PC-3 (cell line): ENCODE measurements around the gene ZNF3. TPM values are rescaled to one million over a fixed set of nuclear protein-coding genes. Genes with fewer than 3 reads are reported as not detected.

ENCODE experiments used
- ATAC-seq: fragments of 200-7000 bp; cut with Tn5 transposase; 2 replicates; pipeline ENCODE4 v1.9.1; 2020; ENCODE audit warnings: mild to moderate bottlenecking, moderate library complexity
- BruUV-seq: library from RNA; stranded (reverse); fragments of 400-500 nt; replicated peaks from 2 replicates; lab custom pipeline; 2021; lab: Mats Ljungman, UMichigan
- CTCF ChIA-PET: fragments of 300-600 bp; sonication (Branson Sonifier 250); formaldehyde crosslinking; loops from one replicate; lab custom pipeline; 2022; ENCODE audit warnings: antibody characterized with exemption; lab: Charles Lee
- POLR2A ChIA-PET: fragments of 300-600 bp; sonication (Branson Sonifier 250); formaldehyde crosslinking; loops from one replicate; lab custom pipeline; 2022; ENCODE audit warnings: antibody characterized with exemption; ENCODE audit not compliant: unreplicated experiment; lab: Charles Lee
- DNase-seq: peaks from one replicate; pipeline ENCODE4 v3.0.0-alpha.2; 2015
- H2AFZ ChIP-seq: fragments of 300-600 bp; sonication (generic); 2 replicates; pipeline ENCODE4 v1.6.0; 2016; ENCODE audit warnings: antibody characterized with exemption, low read length
- H3F3A ChIP-seq: fragments of 300-600 bp; sonication (generic); one replicate; pipeline ENCODE4 v1.6.0; 2017; ENCODE audit warnings: antibody characterized with exemption, low read length, control low read depth, mild to moderate bottlenecking; ENCODE audit not compliant: unreplicated experiment
- H3K27ac ChIP-seq: fragments of 300-600 bp; sonication (generic); 2 replicates; pipeline ENCODE4 v1.5.1; 2016; ENCODE audit warnings: mild to moderate bottlenecking, low read length
- H3K27me3 ChIP-seq: fragments of 300-600 bp; sonication (generic); 2 replicates; pipeline ENCODE4 v1.6.1; 2016; ENCODE audit warnings: low read length, mixed read lengths
- H3K36me3 ChIP-seq: fragments of 300-600 bp; sonication (generic); 2 replicates; pipeline ENCODE4 v1.6.1; 2016; ENCODE audit warnings: low read depth, mixed run types, low read length, mixed read lengths
- H3K4me1 ChIP-seq: fragments of 300-600 bp; sonication (generic); 2 replicates; pipeline ENCODE4 v1.5.1; 2016; ENCODE audit warnings: low read length; ENCODE audit not compliant: insufficient read depth
- H3K4me2 ChIP-seq: fragments of 300-600 bp; sonication (generic); 2 replicates; pipeline ENCODE4 v1.6.0; 2016; ENCODE audit warnings: low read length
- H3K4me3 ChIP-seq: fragments of 300-600 bp; sonication (generic); 2 replicates; pipeline ENCODE4 v1.5.1; 2016; ENCODE audit warnings: mild to moderate bottlenecking, low read length, mixed read lengths
- H3K79me2 ChIP-seq: fragments of 300-600 bp; sonication (generic); 2 replicates; pipeline ENCODE4 v1.6.1; 2017; ENCODE audit warnings: low read length, mixed read lengths
- H3K9ac ChIP-seq: fragments of 300-600 bp; sonication (generic); 2 replicates; pipeline ENCODE4 v1.6.0; 2016; ENCODE audit warnings: mild to moderate bottlenecking, low read length
- H3K9me2 ChIP-seq: fragments of 300-600 bp; sonication (generic); replicated peaks from 2 replicates; pipeline ENCODE4 v1.6.1; 2016; ENCODE audit warnings: mixed run types, low read length, mixed read lengths
- H3K9me3 ChIP-seq: fragments of 300-600 bp; sonication (generic); 2 replicates; pipeline ENCODE4 v1.6.1; 2016; ENCODE audit warnings: low read length, mixed read lengths
- H4K20me1 ChIP-seq: fragments of 300-600 bp; sonication (generic); 2 replicates; pipeline ENCODE4 v1.6.1; 2016; ENCODE audit warnings: low read length, mixed read lengths
- EZH2 ChIP-seq: fragments of 300-600 bp; sonication (generic); IDR thresholded peaks from one replicate; pipeline ENCODE4 v1.6.1; 2017; ENCODE audit warnings: antibody characterized with exemption, mild to moderate bottlenecking, low read length; ENCODE audit not compliant: unreplicated experiment
- EZH2phosphoT487 ChIP-seq: fragments of 300-600 bp; sonication (generic); IDR thresholded peaks from 2 replicates; pipeline ENCODE4 v1.6.1; 2018; ENCODE audit warnings: mild to moderate bottlenecking, antibody characterized with exemption, low read length, borderline replicate concordance
- intact Hi-C: fragments of 100-400 bp; cut with micrococcal nuclease; formaldehyde crosslinking; loops from 2 replicates; pipeline ENCODE4 v1.9.0; 2023
- total RNA-seq: library from RNA; depleted of rRNA; stranded (reverse); fragments of >200 nt; gene quantifications from 2 replicates; pipeline ENCODE4 v1.2.3, GENCODE V29; 2014
- TF ChIP-seq, protein P1 (sequence below): fragments of 300-600 bp; sonication (generic); conservative IDR thresholded peaks from 2 replicates; pipeline ENCODE4 v1.5.1; 2017; ENCODE audit warnings: antibody characterized with exemption, low read depth, mild to moderate bottlenecking, low read length

ZNF3 gene
- total RNA-seq, 1 experiment from 2014 or later: 16.5 TPM

DNA sequence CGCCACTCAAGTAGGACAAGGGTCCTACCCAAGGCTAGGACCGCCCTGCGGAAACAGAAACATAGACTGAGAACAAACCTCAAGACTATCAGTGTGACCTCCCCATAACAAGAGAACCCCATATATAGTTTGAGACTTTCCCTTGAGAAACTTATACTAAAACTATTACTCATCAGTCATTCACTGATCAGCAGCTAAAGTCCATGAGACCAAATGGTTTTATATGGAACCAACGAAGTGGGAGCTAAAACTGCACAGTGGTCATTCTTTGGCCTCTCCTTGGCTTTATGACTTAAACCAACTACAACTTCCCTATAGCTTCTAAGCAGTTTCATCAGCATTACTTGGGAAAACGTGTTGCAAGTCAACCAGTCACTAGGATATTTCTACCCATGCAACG lies 45.6 kb downstream of the ZNF3 start:
- H3K27me3 ChIP-seq: no peaks in the 10 kb centered on the region
- intact Hi-C loops: no loop called here
- no peak overlapping the region for H3K4me2 ChIP-seq
- ChIA-PET POLR2A (no interaction called here), CTCF (no interaction called here)
- BruUV-seq: TSS peak; percentile 1
- no peak overlapping the region for H3K27ac ChIP-seq
- ATAC-seq (no peak), DNase-seq (no peak)
- no peaks in the 10 kb centered on the region for H3K79me2 ChIP-seq
- no peaks in the 10 kb centered on the region for H4K20me1 ChIP-seq
- H3K36me3 ChIP-seq: peaks cover 11% of the 10 kb centered on the region; the same call in 1 of the 2 replicates
- H3K9me2 ChIP-seq: no peaks in the 10 kb centered on the region
- H3F3A ChIP-seq: no peaks in the 10 kb centered on the region
- no peak overlapping the region for H3K9ac ChIP-seq
- TF ChIP-seq, protein P1, sequence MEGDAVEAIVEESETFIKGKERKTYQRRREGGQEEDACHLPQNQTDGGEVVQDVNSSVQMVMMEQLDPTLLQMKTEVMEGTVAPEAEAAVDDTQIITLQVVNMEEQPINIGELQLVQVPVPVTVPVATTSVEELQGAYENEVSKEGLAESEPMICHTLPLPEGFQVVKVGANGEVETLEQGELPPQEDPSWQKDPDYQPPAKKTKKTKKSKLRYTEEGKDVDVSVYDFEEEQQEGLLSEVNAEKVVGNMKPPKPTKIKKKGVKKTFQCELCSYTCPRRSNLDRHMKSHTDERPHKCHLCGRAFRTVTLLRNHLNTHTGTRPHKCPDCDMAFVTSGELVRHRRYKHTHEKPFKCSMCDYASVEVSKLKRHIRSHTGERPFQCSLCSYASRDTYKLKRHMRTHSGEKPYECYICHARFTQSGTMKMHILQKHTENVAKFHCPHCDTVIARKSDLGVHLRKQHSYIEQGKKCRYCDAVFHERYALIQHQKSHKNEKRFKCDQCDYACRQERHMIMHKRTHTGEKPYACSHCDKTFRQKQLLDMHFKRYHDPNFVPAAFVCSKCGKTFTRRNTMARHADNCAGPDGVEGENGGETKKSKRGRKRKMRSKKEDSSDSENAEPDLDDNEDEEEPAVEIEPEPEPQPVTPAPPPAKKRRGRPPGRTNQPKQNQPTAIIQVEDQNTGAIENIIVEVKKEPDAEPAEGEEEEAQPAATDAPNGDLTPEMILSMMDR: no peak
- TF ChIP-seq EZH2phosphoT487 (no peak), EZH2 (no peak)
- H3K4me1 ChIP-seq: no peaks in the 10 kb centered on the region
- H3K9me3 ChIP-seq: no peaks in the 10 kb centered on the region
- H2AFZ ChIP-seq: no peak overlapping the region
- H3K4me3 ChIP-seq: no peak overlapping the region

DNA sequence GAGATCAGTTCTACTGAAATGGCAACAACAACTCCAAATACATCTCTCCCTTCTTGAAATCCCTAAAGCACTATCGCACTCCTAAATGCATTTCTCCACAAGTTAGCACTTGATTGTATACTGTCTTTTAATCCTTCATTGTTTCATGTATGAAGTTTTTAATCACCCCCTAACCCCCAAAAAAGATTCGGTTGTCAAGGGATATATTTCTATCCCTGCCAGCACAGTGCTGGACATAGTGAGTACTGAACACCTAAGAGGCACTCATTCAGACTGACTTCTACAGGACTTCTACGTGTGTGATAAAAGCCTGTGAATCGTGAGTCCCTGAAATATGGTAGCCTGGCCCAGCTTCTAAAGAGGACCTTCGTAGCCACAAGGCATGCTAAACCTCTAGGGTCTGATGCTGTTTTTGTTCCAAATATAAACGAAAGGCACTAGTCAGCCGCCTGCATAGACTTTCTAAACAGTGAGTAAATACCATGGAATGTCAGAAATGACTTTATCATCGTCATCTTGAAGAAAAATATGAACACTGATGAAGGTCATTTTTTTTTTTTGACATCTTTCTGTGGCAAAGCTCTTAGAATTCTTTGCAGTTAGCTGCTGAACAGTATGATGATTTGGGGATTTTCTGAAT lies 46.5 kb downstream of the ZNF3 start:
- Histone ChIP-seq H3K4me3 (no peak overlapping the region), H3K27me3 (no peaks in the 10 kb centered on the region), H3K9me2 (no peaks in the 10 kb centered on the region), H3K79me2 (no peaks in the 10 kb centered on the region), H3F3A (no peaks in the 10 kb centered on the region), H2AFZ (no peak overlapping the region), H3K4me2 (no peak overlapping the region), H3K27ac (no peak overlapping the region), H3K9ac (no peak overlapping the region), H4K20me1 (no peaks in the 10 kb centered on the region), H3K4me1 (no peaks in the 10 kb centered on the region), H3K9me3 (no peaks in the 10 kb centered on the region), H3K36me3 (peaks cover 16% of the 10 kb centered on the region; the same call in 1 of the 2 replicates)
- ChIA-PET POLR2A (no interaction called here), CTCF (no interaction called here)
- BruUV-seq: no TSS peak
- DNase-seq (no peak), ATAC-seq (peak; percentile 55)
- intact Hi-C loops: no loop called here
- TF ChIP-seq EZH2phosphoT487 (no peak), EZH2 (no peak)
- TF ChIP-seq, protein P1: no peak

DNA sequence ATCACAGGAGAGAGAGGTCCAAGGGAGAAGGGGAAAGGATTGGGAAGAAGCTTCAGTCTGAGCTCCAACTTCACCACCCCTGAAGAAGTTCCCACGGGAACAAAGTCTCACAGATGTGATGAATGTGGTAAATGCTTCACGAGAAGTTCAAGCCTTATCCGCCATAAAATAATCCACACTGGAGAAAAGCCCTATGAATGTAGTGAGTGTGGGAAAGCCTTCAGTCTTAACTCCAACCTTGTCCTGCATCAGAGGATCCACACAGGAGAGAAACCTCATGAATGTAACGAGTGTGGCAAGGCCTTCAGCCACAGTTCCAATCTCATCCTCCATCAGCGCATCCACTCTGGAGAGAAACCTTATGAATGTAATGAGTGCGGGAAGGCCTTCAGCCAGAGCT lies 48.0 kb downstream of the ZNF3 start:
- Histone ChIP-seq H3K27me3 (no peaks in the 10 kb centered on the region), H2AFZ (no peak overlapping the region), H3K4me2 (no peak overlapping the region), H3K4me3 (no peak overlapping the region), H3K9me2 (no peaks in the 10 kb centered on the region), H3K36me3 (peaks cover 16% of the 10 kb centered on the region; the same call in 1 of the 2 replicates), H3K9ac (no peak overlapping the region), H3K9me3 (no peaks in the 10 kb centered on the region), H3K27ac (no peak overlapping the region), H4K20me1 (no peaks in the 10 kb centered on the region), H3K4me1 (no peaks in the 10 kb centered on the region), H3F3A (no peaks in the 10 kb centered on the region), H3K79me2 (no peaks in the 10 kb centered on the region)
- ChIA-PET CTCF (no interaction called here), POLR2A (no interaction called here)
- TF ChIP-seq, protein P1: no peak
- no peak for TF ChIP-seq EZH2phosphoT487
- TF ChIP-seq EZH2: no peak
- BruUV-seq: TSS peak; percentile 4
- intact Hi-C loops: no loop called here
- DNase-seq (no peak), ATAC-seq (no peak)
